ENCODE results near the gene ITPRIP. TPM values are rescaled to one million over a fixed set of nuclear protein-coding genes. Genes with fewer than 3 reads are reported as not detected.

The ITPRIP gene
- total and polyA plus RNA-seq, 2 donors (not counting 1 experiment from before 2014, with no cell fraction given): 6.8 to 18.8 TPM

GRCh38 chr10:104336821-104337467 is 1.3 kb downstream of the ITPRIP start:
- H3K9ac ChIP-seq (ENCODE audit: insufficient read depth, low read length): peak overlapping the region; percentile 98
- no peaks in the 10 kb centered on the region for H4K20me1 ChIP-seq (ENCODE audit: control insufficient read depth, extremely low read depth, insufficient read depth, low read length)
- H2AFZ ChIP-seq (ENCODE audit: low read length): no peak overlapping the region
- H3K4me1 ChIP-seq (ENCODE audit: control insufficient read depth, extremely low read depth, insufficient read depth, low read length): peaks cover 35% of the 10 kb centered on the region
- no peaks in the 10 kb centered on the region for H3K27me3 ChIP-seq (ENCODE audit: control insufficient read depth, insufficient read depth, low read length)
- H3K36me3 ChIP-seq (ENCODE audit: control insufficient read depth, insufficient read depth, low read length): peaks cover 1% of the 10 kb centered on the region
- H3K4me3 ChIP-seq (replicated peaks in 1 of 4; ENCODE audit: control extremely low read depth in 1 of 4, insufficient read depth in 1 of 4, low read depth in 3 of 4, low read length in 4 of 4): peak overlapping the region; percentile 86 to 97 (median 94)
- H3K9me3 ChIP-seq (ENCODE audit: control insufficient read depth, insufficient read depth, low read depth, low read length): no peaks in the 10 kb centered on the region
- TF ChIP-seq CTCF (conservative IDR thresholded peaks at IDR 0.05 in 1 of 2, IDR thresholded peaks at IDR 0.05 in 1 of 2; ENCODE audit: low read depth in 1 of 2, low read length in 2 of 2): no peak
- TF ChIP-seq EZH2 (IDR thresholded peaks at IDR 0.05; ENCODE audit: low read length, missing control alignments): no peak
- H3K4me2 ChIP-seq (ENCODE audit: extremely low read depth, insufficient read depth, low read length): peak overlapping the region; percentile 93
- DNase-seq (ENCODE audit: low read depth in 2 of 2): peak; percentile 72 to 86
- peaks cover 62% of the 10 kb centered on the region for H3K79me2 ChIP-seq (ENCODE audit: control insufficient read depth, insufficient read depth, low read length)
- peak overlapping the region; percentile 99 for H3K27ac ChIP-seq (ENCODE audit: insufficient read depth, low read length)

- no peak overlapping the region for H2AFZ ChIP-seq (ENCODE audit: low read length)
- H3K36me3 ChIP-seq (ENCODE audit: control insufficient read depth, insufficient read depth, low read length): peaks cover 1% of the 10 kb centered on the region
- TF ChIP-seq CTCF (conservative IDR thresholded peaks at IDR 0.05 in 1 of 2, IDR thresholded peaks at IDR 0.05 in 1 of 2; ENCODE audit: low read depth in 1 of 2, low read length in 2 of 2): no peak
- TF ChIP-seq EZH2 (IDR thresholded peaks at IDR 0.05; ENCODE audit: low read length, missing control alignments): no peak
- peaks cover 45% of the 10 kb centered on the region for H3K4me1 ChIP-seq (ENCODE audit: control insufficient read depth, extremely low read depth, insufficient read depth, low read length)
- H3K27ac ChIP-seq (ENCODE audit: insufficient read depth, low read length): no peak overlapping the region
- H3K4me2 ChIP-seq (ENCODE audit: extremely low read depth, insufficient read depth, low read length): no peak overlapping the region
- H3K27me3 ChIP-seq (ENCODE audit: control insufficient read depth, insufficient read depth, low read length): no peaks in the 10 kb centered on the region
- peaks cover 74% of the 10 kb centered on the region for H3K79me2 ChIP-seq (ENCODE audit: control insufficient read depth, insufficient read depth, low read length)
- H3K9ac ChIP-seq (ENCODE audit: insufficient read depth, low read length): no peak overlapping the region
- H4K20me1 ChIP-seq (ENCODE audit: control insufficient read depth, extremely low read depth, insufficient read depth, low read length): no peaks in the 10 kb centered on the region
- no peaks in the 10 kb centered on the region for H3K9me3 ChIP-seq (ENCODE audit: control insufficient read depth, insufficient read depth, low read depth, low read length)
- DNase-seq (ENCODE audit: low read depth in 2 of 2): no peak
- peak overlapping the region in 2 of 4 experiments; percentile 93 to 97 for H3K4me3 ChIP-seq (replicated peaks in 1 of 4; ENCODE audit: control extremely low read depth in 1 of 4, insufficient read depth in 1 of 4, low read depth in 3 of 4, low read length in 4 of 4)
Measured at GRCh38 chr10:104334965-104335650, 3.2 kb downstream of the ITPRIP start.

- Histone ChIP-seq H3K4me2 (ENCODE audit: extremely low read depth, insufficient read depth, low read length) (no peak overlapping the region), H3K79me2 (ENCODE audit: control insufficient read depth, insufficient read depth, low read length) (peaks cover 74% of the 10 kb centered on the region), H4K20me1 (ENCODE audit: control insufficient read depth, extremely low read depth, insufficient read depth, low read length) (no peaks in the 10 kb centered on the region), H3K9me3 (ENCODE audit: control insufficient read depth, insufficient read depth, low read depth, low read length) (no peaks in the 10 kb centered on the region), H3K4me3 (replicated peaks in 1 of 4; ENCODE audit: control extremely low read depth in 1 of 4, insufficient read depth in 1 of 4, low read depth in 3 of 4, low read length in 4 of 4) (peak overlapping the region in 1 of 4 experiments; percentile 11), H2AFZ (ENCODE audit: low read length) (no peak overlapping the region), H3K27ac (ENCODE audit: insufficient read depth, low read length) (no peak overlapping the region), H3K27me3 (ENCODE audit: control insufficient read depth, insufficient read depth, low read length) (no peaks in the 10 kb centered on the region), H3K36me3 (ENCODE audit: control insufficient read depth, insufficient read depth, low read length) (peaks cover 1% of the 10 kb centered on the region), H3K9ac (ENCODE audit: insufficient read depth, low read length) (no peak overlapping the region), H3K4me1 (ENCODE audit: control insufficient read depth, extremely low read depth, insufficient read depth, low read length) (peaks cover 48% of the 10 kb centered on the region)
- no peak for DNase-seq (ENCODE audit: low read depth in 2 of 2)
- no peak for TF ChIP-seq CTCF (conservative IDR thresholded peaks at IDR 0.05 in 1 of 2, IDR thresholded peaks at IDR 0.05 in 1 of 2; ENCODE audit: low read depth in 1 of 2, low read length in 2 of 2)
- no peak for TF ChIP-seq EZH2 (IDR thresholded peaks at IDR 0.05; ENCODE audit: low read length, missing control alignments)
Measured at GRCh38 chr10:104334561-104334960, 3.7 kb downstream of the ITPRIP start.

Data from fibroblast of lung (primary cell).